ENCODE results near the gene C7orf25. TPM values are rescaled to one million over a fixed set of nuclear protein-coding genes. Genes with fewer than 3 reads are reported as not detected.

Gene C7orf25
- 13.7 and 19.1 TPM in 2 replicates for total RNA-seq

DNA sequence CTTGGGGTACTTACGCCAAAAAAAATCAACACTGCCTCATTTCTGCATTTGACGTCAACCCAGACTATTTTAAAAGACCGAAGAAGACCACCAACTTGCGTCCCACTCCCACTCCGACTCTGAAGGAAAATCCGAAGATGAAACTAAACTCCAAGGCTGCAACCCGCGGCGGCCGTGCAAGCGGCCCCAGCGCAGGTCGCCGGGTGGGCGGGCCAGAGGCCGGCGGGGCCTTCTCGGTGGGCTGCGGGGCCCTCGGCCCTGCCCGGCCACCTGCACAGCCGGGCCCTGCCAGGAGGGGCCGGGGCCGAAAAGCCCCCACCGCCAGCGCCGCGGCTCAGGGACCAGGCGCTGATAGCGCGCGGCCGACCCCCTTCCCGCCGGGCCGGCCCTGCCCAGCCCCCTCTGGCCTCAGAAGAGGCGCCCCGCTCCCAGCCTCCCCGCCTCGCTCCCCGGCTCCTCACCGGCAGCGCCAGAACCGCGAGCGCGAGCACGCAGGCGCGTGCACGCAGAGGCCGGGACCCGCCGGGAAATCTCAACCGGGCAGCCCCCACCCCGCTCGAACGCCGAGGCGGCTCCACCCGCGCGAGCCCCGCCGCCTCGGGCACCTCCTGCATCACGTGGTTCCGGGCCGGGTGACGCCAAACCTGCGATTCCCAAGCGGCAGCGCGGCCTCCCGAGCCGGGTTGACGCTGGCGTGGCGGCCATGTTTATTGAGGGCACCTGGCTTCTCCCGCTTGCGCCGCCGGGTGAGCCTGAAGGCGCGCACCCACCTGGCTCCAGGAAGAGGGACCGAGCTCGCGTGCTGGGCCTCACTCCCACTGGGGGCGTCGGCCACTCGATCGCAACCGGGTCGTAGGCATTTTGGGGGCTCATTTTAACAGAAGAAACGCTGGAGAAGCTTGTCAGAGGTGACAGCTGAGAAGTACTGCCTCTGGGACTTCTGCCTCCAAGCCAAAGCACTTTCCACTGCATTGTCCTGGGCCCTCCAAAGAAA, at the start of gene C7orf25:
TSS of gene C7orf25 (minus strand) at position 617 of the 994 bp plus-strand sequence. CDS start 1,170 bp downstream, outside the sequence.

GRCh38 chr7:42931834-42932651, 20.2 kb upstream of the C7orf25 start, which contains the start of the genes MRPL32 and PSMA2:
MRPL32 (plus strand) TSS chr7:42932376; CDS start chr7:42932387, 11 bp downstream.
PSMA2 (minus strand) TSS chr7:42932174; CDS start chr7:42932158, 16 bp downstream.

Other genes with a start within 250 kb of the C7orf25 start
- gene PSMA2, start 20.1 kb upstream of the C7orf25 start, total RNA-seq: 48.3 and 59.3 TPM in 2 replicates
- gene MRPL32, start 20.3 kb upstream of the C7orf25 start, total RNA-seq: 54.7 and 61.9 TPM in 2 replicates
- gene HECW1, start 200.6 kb upstream of the C7orf25 start, total RNA-seq: not detected in 2 replicates